ENCODE results near the gene MRNIP.
A peak's percentile ranks its signal among the peaks of the same experiment; 100 is the strongest.
"Not testable (repeated sequence)": the region's sequence is repeated elsewhere in the genome, so short reads cannot be mapped to it uniquely, and the experiment has no call there.

MRNIP gene

DNA sequence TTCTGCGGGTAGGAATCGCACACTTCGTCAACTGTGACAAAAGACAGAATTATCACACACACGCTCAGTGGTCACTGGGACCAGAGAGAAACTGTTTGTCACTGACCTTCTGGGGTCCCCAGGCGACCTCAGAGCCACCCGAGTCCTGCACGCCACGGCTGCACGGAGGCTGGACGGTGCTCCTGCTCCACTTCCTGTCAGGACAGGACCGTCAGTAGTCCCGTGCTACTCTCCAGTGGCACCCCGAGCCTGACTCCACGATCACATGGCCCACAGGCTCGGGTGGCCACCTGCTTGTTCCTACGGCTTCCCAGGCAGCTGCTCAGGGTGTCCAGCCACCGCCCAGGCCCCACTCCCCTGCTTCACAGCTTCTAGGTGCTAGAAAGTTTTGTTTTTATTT, 17.9 kb downstream of the MRNIP start:
- in situ Hi-C loops (cut with MboI; ENCODE audit: low pct_unique_long_range_greater_than_20kb, low sequenced_read_pairs, unreplicated experiment) = no loop called here
- DNase-seq (ENCODE audit: low spot score) = no peak
- TF ChIP-seq, protein P1, sequence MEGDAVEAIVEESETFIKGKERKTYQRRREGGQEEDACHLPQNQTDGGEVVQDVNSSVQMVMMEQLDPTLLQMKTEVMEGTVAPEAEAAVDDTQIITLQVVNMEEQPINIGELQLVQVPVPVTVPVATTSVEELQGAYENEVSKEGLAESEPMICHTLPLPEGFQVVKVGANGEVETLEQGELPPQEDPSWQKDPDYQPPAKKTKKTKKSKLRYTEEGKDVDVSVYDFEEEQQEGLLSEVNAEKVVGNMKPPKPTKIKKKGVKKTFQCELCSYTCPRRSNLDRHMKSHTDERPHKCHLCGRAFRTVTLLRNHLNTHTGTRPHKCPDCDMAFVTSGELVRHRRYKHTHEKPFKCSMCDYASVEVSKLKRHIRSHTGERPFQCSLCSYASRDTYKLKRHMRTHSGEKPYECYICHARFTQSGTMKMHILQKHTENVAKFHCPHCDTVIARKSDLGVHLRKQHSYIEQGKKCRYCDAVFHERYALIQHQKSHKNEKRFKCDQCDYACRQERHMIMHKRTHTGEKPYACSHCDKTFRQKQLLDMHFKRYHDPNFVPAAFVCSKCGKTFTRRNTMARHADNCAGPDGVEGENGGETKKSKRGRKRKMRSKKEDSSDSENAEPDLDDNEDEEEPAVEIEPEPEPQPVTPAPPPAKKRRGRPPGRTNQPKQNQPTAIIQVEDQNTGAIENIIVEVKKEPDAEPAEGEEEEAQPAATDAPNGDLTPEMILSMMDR (IDR thresholded peaks at IDR 0.05; ENCODE audit: extremely low read depth, insufficient read depth, missing control alignments) = no peak

GRCh38 chr5:179840321-179840720, 18.3 kb downstream of the MRNIP start:
- no peak for DNase-seq (ENCODE audit: low spot score)
- in situ Hi-C loops (cut with MboI; ENCODE audit: low pct_unique_long_range_greater_than_20kb, low sequenced_read_pairs, unreplicated experiment) = no loop called here
- TF ChIP-seq, protein P1 (IDR thresholded peaks at IDR 0.05; ENCODE audit: extremely low read depth, insufficient read depth, missing control alignments) = no peak

DNA sequence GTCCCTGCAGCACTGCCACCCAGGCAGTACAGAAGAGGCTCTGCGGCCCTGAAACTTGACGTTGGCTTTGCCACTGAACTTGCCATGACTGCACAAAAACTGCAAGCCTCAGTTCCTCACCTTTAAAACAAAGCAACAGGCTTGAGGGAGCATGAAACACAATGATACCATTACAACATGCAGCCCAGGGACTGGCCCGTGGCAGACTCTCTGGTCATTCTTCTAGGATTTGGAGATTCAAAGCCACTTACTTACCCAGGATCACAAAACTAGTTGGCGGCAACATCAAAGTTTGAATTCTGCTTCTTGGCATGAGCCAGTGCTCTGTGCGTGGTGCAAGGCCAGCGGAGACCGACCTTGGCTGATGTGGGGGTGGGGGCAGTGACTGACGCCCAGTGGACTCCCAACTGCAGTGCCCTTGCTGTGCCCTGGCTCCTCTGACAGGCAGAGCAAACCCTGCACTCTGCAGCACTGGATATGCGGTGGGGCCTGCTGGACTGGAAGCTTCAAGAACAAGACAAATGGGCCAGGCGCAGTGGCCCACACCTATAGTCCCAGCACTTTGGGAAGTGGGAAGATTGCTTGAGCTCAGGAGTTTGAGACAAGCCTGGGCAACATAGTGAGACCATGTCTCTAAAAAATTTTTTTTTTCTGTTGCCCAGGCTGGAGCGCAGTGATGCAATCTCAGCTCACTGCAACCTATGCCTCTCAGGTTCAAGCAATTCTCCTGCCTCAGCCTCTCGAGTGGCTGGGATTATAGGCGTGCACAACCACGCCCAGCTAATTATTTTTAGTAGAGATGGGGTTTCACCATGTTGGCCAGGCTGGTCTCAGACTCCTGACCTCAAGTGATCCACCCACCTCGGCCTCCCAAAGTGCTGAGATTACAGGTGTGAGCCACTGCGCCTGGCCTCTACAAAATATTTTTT, 19.0 kb downstream of the MRNIP start:
- TF ChIP-seq, protein P1 (IDR thresholded peaks at IDR 0.05; ENCODE audit: extremely low read depth, insufficient read depth, missing control alignments) = no peak
- in situ Hi-C loops (cut with MboI; ENCODE audit: low pct_unique_long_range_greater_than_20kb, low sequenced_read_pairs, unreplicated experiment) = no loop called here
- no peak for DNase-seq (ENCODE audit: low spot score)

- DNase-seq (ENCODE audit: low spot score) = no peak
- in situ Hi-C loops (cut with MboI; ENCODE audit: low pct_unique_long_range_greater_than_20kb, low sequenced_read_pairs, unreplicated experiment) = no loop called here
- TF ChIP-seq, protein P1 (IDR thresholded peaks at IDR 0.05; ENCODE audit: extremely low read depth, insufficient read depth, missing control alignments) = no peak
Observed at GRCh38 chr5:179837076-179838011, 21.3 kb downstream of the MRNIP start.

DNA sequence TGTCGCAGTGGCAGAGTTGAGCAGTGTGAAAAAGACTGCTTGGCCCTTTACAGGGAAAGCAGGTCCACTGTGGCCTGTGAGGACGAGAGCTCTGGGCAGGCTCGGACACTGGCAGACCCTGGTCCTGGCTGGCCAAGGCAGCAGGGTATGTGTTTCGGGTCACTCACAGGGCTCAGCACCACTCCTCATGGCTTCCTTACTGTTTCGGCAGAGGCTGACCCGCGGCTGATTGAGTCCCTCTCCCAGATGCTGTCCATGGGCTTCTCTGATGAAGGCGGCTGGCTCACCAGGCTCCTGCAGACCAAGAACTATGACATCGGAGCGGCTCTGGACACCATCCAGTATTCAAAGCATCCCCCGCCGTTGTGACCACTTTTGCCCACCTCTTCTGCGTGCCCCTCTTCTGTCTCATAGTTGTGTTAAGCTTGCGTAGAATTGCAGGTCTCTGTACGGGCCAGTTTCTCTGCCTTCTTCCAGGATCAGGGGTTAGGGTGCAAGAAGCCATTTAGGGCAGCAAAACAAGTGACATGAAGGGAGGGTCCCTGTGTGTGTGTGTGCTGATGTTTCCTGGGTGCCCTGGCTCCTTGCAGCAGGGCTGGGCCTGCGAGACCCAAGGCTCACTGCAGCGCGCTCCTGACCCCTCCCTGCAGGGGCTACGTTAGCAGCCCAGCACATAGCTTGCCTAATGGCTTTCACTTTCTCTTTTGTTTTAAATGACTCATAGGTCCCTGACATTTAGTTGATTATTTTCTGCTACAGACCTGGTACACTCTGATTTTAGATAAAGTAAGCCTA, 22.2 kb downstream of the MRNIP start:
- in situ Hi-C loops (cut with MboI; ENCODE audit: low pct_unique_long_range_greater_than_20kb, low sequenced_read_pairs, unreplicated experiment) = no loop called here
- TF ChIP-seq, protein P1 (IDR thresholded peaks at IDR 0.05; ENCODE audit: extremely low read depth, insufficient read depth, missing control alignments) = peak; percentile 2
- DNase-seq (ENCODE audit: low spot score) = peak; percentile 55

DNA sequence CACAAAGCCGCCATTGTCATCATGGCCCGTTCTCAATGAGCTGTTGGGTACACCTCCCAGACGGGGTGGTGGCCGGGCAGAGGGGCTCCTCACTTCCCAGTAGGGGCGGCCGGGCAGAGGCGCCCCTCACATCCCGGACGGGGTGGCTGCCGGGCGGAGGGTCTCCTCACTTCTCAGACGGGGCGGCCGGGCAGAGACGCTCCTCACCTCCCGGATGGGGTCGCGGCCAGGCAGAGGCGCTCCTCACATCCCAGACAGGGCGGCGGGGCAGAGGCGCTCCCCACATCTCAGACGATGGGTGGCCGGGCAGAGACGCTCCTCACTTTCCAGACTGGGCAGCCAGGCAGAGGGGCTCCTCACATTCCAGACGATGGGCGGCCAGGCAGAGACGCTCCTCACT, 23.7 kb downstream of the MRNIP start:
- DNase-seq (ENCODE audit: low spot score); in situ Hi-C loops (cut with MboI; ENCODE audit: low pct_unique_long_range_greater_than_20kb, low sequenced_read_pairs, unreplicated experiment): not testable (repeated sequence)

All from GM13977 (cell line).